GM12891 (cell line): Measurements from ENCODE around the gene CEP83.

Experiments
- DNase-seq: peaks from one replicate; pipeline ENCODE4 v3.0.0; 2011; ENCODE audit warnings: low spot score; ENCODE audit not compliant: insufficient read length
- FAIRE-seq: peaks from 2 replicates; lab custom pipeline; 2011; peaks lifted over from hg19 to GRCh38; lab: Jason Lieb, UNC
- PAX5 ChIP-seq: IDR thresholded peaks from 2 replicates; pipeline ENCODE4 v1.6.1; 2011; ENCODE audit warnings: low read length, moderate library complexity, mild to moderate bottlenecking; ENCODE audit not compliant: insufficient read depth, severe bottlenecking
- POLR2A ChIP-seq: IDR thresholded peaks from 2 replicates; pipeline ENCODE4 v1.6.1; 2011; ENCODE audit warnings: low read depth, low read length, control low read depth
- POLR2AphosphoS5 ChIP-seq: IDR thresholded peaks from 2 replicates; pipeline ENCODE4 v1.6.1; 2011; ENCODE audit warnings: low read depth, low read length, control low read depth
- POU2F2 ChIP-seq: IDR thresholded peaks from 2 replicates; pipeline ENCODE4 v1.6.1; 2011; ENCODE audit warnings: low read depth, mild to moderate bottlenecking, control low read depth, low read length, moderate library complexity
- SPI1 ChIP-seq: IDR thresholded peaks from 2 replicates; pipeline ENCODE4 v1.6.1; 2011; ENCODE audit warnings: low read depth, low read length, control low read depth
- TAF1 ChIP-seq: IDR thresholded peaks from 2 replicates; pipeline ENCODE4 v1.6.1; 2011; ENCODE audit warnings: low read depth, low read length, control low read depth

Gene CEP83

GRCh38 chr12:94284046-94284445 is 175.6 kb downstream of the CEP83 start:
- no peak for DNase-seq
- TF ChIP-seq POU2F2, result no peak
- TF ChIP-seq SPI1, result no peak
- TF ChIP-seq POLR2A, result no peak
- no peak for TF ChIP-seq TAF1
- no peak for TF ChIP-seq PAX5
- no peak for TF ChIP-seq POLR2AphosphoS5
- FAIRE-seq, result no peak

GRCh38 chr12:94282675-94283074 is 177.0 kb downstream of the CEP83 start:
- FAIRE-seq (peak; percentile 81), DNase-seq (no peak)
- TF ChIP-seq SPI1, result no peak
- TF ChIP-seq POU2F2, result no peak
- no peak for TF ChIP-seq TAF1
- TF ChIP-seq POLR2A, result no peak
- TF ChIP-seq POLR2AphosphoS5, result no peak

GRCh38 chr12:94280063-94280462 is 179.6 kb downstream of the CEP83 start:
- FAIRE-seq (peak; percentile 13), DNase-seq (no peak)

DNA sequence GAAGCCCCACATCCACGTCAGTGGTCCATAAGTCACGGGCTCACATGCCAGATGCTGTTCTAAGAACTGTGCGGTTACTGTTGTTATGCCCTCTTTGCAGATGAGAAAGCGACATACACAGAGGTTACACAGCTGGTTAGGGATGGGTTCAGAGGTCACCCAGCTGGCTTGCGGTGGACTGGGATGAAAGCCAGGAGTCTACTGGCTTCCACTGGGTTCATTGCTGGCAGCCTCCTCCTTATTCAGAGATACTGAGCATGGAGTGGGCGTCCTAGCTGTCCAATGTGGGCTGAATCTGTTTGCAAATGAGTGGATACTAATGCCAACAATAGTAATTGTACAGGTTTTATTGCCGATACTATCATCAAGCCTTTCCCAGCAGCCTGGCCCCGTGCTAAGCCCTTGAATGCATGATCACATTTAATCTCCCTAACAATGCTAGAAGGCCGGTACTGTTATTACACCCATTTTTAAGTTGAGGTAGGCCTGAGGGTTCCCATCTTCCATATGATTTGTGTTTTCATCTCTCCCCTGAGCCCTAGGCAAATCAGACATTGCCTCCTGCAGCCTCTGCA is 182.2 kb downstream of the CEP83 start:
- no peak for TF ChIP-seq POLR2AphosphoS5
- TF ChIP-seq POLR2A, result no peak
- TF ChIP-seq POU2F2, result no peak
- TF ChIP-seq PAX5, result no peak
- no peak for TF ChIP-seq SPI1
- no peak for TF ChIP-seq TAF1
- DNase-seq (no peak), FAIRE-seq (no peak)

More at GRCh38 chr12:94280063-94280462, 179.6 kb downstream of the CEP83 start:
- no peak for TF ChIP-seq POLR2AphosphoS5
- TF ChIP-seq PAX5, result no peak
- TF ChIP-seq POU2F2, result no peak
- TF ChIP-seq POLR2A, result no peak
- no peak for TF ChIP-seq SPI1
- no peak for TF ChIP-seq TAF1

GRCh38 chr12:94276725-94277124 is 182.9 kb downstream of the CEP83 start:
- no peak for DNase-seq
- no peak for TF ChIP-seq PAX5
- no peak for TF ChIP-seq POU2F2
- no peak for TF ChIP-seq POLR2AphosphoS5
- TF ChIP-seq POLR2A, result no peak
- no peak for TF ChIP-seq SPI1
- TF ChIP-seq TAF1, result no peak
- no peak for FAIRE-seq

- FAIRE-seq (no peak), DNase-seq (no peak)
- no peak for TF ChIP-seq POLR2AphosphoS5
- TF ChIP-seq POU2F2, result no peak
- TF ChIP-seq PAX5, result no peak
- TF ChIP-seq SPI1, result no peak
- TF ChIP-seq TAF1, result no peak
- TF ChIP-seq POLR2A, result no peak
Observed at GRCh38 chr12:94273272-94273671, 186.4 kb downstream of the CEP83 start.

DNA sequence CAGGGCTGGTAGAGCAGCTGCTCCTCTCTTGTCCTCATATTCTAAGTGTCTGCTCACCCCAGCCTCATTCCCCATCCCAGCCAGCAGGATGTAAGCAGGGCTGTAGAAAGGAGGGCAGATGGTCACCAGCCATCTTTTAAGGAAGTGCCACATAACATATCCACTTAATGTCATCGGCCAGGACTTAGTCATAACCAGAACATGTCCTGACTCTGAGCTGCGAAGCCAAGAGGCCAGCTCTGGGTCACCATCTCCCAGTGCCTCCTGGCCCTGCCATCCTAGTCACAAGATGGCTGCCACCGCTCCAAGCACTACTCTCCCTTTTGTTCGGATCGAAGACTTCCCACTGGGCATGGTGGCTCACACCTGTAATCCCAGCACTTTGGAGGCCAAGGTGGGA is 187.4 kb downstream of the CEP83 start:
- TF ChIP-seq PAX5 (no peak), POLR2A (no peak), TAF1 (no peak), SPI1 (peak; percentile 75), POLR2AphosphoS5 (no peak)
- FAIRE-seq, result peak; percentile 81
- no peak for DNase-seq

DNA sequence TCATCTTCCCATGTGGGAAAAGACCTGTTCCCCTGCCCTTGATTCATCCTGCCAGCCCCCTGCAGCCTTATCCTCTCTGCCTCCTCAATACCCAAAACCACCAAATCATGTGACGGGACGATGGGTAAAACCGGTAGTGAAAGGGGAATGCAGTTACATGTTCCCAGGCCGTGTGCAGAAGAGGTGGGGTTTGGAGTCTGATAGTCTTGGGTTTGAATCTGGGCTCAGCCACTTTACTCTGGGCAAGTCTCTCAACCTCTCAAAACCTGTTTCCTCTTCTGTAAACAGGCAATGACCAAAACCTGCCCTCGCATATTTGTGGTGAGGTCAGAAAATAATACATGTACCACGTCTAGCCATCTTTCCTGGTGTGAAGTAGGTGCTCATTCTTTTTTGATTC is 188.3 kb downstream of the CEP83 start:
- TF ChIP-seq POLR2AphosphoS5 (no peak), SPI1 (peak; percentile 40)
- DNase-seq (no peak), FAIRE-seq (peak; percentile 86)

GRCh38 chr12:94269316-94269999 is 190.2 kb downstream of the CEP83 start:
- FAIRE-seq, result peak; percentile 86
- DNase-seq, result no peak
- TF ChIP-seq SPI1 (no peak), PAX5 (no peak), POLR2A (no peak)

DNA sequence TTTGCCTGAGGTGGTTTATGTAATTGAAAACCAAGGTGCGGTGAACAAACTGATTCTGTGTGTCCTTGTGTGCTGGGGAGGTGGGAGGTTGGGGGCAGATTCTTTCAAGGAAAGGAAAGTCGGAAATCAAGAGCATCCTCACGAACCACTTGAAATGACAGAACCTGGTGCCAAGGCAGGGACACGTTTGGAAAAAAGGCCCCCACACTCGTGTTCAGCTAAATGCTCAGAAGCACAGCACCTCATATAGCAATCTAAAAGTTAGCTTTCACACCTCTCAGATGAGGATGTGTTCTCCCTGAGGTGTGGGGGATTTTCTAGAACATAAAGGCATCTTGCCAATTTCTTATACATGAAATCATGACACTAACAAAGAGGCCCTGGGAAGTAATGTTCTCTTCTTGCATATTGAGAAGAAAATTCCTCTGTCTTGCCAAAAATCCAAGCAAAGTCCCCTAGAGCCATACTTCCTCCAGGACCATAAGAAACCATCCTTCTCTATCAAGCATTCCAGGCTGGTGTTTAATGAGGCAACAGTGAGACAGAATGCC is 191.7 kb downstream of the CEP83 start:
- FAIRE-seq, result peak; percentile 47
- no peak for DNase-seq
- TF ChIP-seq TAF1 (no peak), POLR2AphosphoS5 (no peak), PAX5 (no peak), SPI1 (no peak), POLR2A (no peak), POU2F2 (no peak)
